Islet of Langerhans (tissue), 1 donor: ENCODE data around the gene KDM4B.
"Not testable (repeated sequence)": the region's sequence is repeated elsewhere in the genome, so short reads cannot be mapped to it uniquely, and the experiment has no call there.

Experiments
- FAIRE-seq: peaks from one replicate; lab custom pipeline; 2011; peaks lifted over from hg19 to GRCh38; lab: Jason Lieb, UNC

KDM4B gene

GRCh38 chr19:5152767-5153532 is 184.0 kb downstream of the KDM4B start:
- no peak for FAIRE-seq

GRCh38 chr19:5153601-5154128 is 184.8 kb downstream of the KDM4B start:
- no peak for FAIRE-seq

GRCh38 chr19:5154129-5154798 is 185.4 kb downstream of the KDM4B start:
- FAIRE-seq: no peak

GRCh38 chr19:5154799-5155426 is 186.0 kb downstream of the KDM4B start:
- no peak for FAIRE-seq

- no peak for FAIRE-seq
Measured at GRCh38 chr19:5155586-5156210, 186.8 kb downstream of the KDM4B start.

GRCh38 chr19:5156231-5156986 is 187.5 kb downstream of the KDM4B start:
- FAIRE-seq: no peak

- FAIRE-seq: no peak
Measured at GRCh38 chr19:5157186-5157585, 188.3 kb downstream of the KDM4B start.

- not testable (repeated sequence) for FAIRE-seq
Measured at GRCh38 chr19:5158549-5159134, 189.7 kb downstream of the KDM4B start.

GRCh38 chr19:5160158-5160795 is 191.4 kb downstream of the KDM4B start:
- not testable (repeated sequence) for FAIRE-seq

GRCh38 chr19:5164845-5165696 is 196.2 kb downstream of the KDM4B start:
- FAIRE-seq: not testable (repeated sequence)

- no peak for FAIRE-seq
Measured at GRCh38 chr19:5165697-5166019, 196.7 kb downstream of the KDM4B start.

- FAIRE-seq: no peak
Measured at GRCh38 chr19:5166262-5166661, 197.3 kb downstream of the KDM4B start.

GRCh38 chr19:5170329-5170745 is 201.4 kb downstream of the KDM4B start:
- FAIRE-seq: no peak

GRCh38 chr19:5171711-5172110 is 202.8 kb downstream of the KDM4B start:
- no peak for FAIRE-seq

- no peak for FAIRE-seq
Measured at GRCh38 chr19:5172859-5173630, 204.1 kb downstream of the KDM4B start.

- no peak for FAIRE-seq
Measured at GRCh38 chr19:5173993-5174392, 205.1 kb downstream of the KDM4B start.

- no peak for FAIRE-seq
Measured at GRCh38 chr19:5177745-5178450, 209.0 kb downstream of the KDM4B start.

- no peak for FAIRE-seq
Measured at GRCh38 chr19:5178841-5179240, 209.9 kb downstream of the KDM4B start.

GRCh38 chr19:5179256-5179655 is 210.3 kb downstream of the KDM4B start:
- FAIRE-seq: no peak
